ENCODE measurements around the gene SIGLEC14.
"Not testable (repeated sequence)": the region's sequence is repeated elsewhere in the genome, so short reads cannot be mapped to it uniquely, and the experiment has no call there.

GRCh38 chr19:51630315-51630714 is 16.3 kb downstream of the SIGLEC14 start, which contains the start of gene SIGLEC5:
- TF ChIP-seq, protein P1, sequence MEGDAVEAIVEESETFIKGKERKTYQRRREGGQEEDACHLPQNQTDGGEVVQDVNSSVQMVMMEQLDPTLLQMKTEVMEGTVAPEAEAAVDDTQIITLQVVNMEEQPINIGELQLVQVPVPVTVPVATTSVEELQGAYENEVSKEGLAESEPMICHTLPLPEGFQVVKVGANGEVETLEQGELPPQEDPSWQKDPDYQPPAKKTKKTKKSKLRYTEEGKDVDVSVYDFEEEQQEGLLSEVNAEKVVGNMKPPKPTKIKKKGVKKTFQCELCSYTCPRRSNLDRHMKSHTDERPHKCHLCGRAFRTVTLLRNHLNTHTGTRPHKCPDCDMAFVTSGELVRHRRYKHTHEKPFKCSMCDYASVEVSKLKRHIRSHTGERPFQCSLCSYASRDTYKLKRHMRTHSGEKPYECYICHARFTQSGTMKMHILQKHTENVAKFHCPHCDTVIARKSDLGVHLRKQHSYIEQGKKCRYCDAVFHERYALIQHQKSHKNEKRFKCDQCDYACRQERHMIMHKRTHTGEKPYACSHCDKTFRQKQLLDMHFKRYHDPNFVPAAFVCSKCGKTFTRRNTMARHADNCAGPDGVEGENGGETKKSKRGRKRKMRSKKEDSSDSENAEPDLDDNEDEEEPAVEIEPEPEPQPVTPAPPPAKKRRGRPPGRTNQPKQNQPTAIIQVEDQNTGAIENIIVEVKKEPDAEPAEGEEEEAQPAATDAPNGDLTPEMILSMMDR (IDR thresholded peaks at IDR 0.05; ENCODE audit: low read depth, low read length, poor library complexity, severe bottlenecking), result not testable (repeated sequence)
- not testable (repeated sequence) for TF ChIP-seq EZH2phosphoT487 (IDR thresholded peaks at IDR 0.05; ENCODE audit: borderline replicate concordance, low read length)
